Measurements from ENCODE around the gene XYLT1.

The XYLT1 gene

DNA sequence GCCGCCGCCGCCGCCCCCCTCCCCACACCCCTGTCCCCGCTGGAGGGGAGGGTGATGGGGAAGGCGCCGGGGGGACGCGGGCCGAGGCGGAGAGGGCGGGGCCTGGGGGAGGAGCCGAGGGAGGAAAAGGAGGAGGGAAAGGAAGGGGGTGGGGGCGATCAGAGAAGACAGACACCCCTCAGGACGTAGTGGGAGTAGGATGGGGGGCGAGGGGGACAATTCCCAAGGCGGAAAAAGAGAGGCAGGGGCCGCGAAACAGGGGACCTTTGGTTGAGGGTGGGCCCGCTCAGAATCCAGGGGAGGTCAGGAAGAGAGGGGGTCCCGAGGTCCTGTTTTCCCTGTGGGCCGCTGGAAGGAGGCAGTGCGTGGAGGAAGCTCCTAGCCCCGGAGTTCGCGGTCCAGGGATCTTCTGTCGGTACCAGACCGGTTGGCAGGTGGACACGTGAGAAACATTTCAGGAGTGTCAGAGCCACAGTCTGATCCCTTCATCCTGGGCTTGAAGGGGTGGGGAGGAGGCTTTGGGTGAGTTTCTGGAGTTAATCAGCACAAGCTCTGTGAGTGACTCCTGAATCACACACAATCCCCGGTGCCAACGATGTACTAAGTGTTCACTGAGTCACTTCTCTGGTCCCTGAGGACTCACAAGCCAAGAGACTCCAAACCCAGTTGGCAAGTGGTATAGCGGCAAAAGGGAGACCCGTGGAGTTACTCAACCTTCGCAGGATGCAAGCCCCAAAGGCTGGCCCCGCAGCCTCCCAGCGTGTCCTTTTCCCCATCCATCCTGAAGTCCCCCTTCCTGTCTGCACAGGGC lies at the start of gene XYLT1:
Gene XYLT1 (minus strand): TSS at position 53 of the 811 bp plus-strand sequence. CDS start 164 bp downstream, outside the sequence.
- TF ChIP-seq CTCF (IDR thresholded peaks at IDR 0.05; ENCODE audit: insufficient read depth, low read depth, low read length, missing control alignments) = no peak
- peak within 1 kb of the TSS; percentile 67 for H3K4me3 ChIP-seq (ENCODE audit: low read depth, low read length)
- DNase-seq (ENCODE audit: low read depth) = no peak

DNA sequence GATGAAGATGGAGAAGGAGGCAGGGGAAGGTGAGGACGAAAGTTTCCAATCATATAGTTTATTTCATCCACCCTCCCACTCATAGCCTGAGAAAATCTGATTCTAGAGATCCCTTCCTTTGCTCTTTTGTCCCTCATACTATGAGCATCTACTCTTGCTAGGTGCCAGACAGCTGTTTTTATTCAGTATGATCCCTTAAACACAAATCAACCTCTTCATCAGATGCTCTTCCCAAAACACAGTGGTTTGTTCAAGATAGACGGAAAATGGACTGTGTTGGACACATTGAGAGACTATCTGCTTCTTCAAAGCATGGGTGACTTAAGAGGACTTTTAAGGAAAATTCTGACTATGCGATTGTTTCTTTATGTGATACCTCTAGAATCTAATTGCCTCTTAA lies 49.4 kb upstream of the XYLT1 start:
- H3K4me3 ChIP-seq (ENCODE audit: low read depth, low read length) = no peak overlapping the region

GRCh38 chr16:17519101-17519955 lies 48.6 kb upstream of the XYLT1 start:
- no peak for TF ChIP-seq CTCF (IDR thresholded peaks at IDR 0.05; ENCODE audit: insufficient read depth, low read depth, low read length, missing control alignments)
- DNase-seq (ENCODE audit: low read depth) = no peak
- no peak overlapping the region for H3K4me3 ChIP-seq (ENCODE audit: low read depth, low read length)

More for the DNA sequence above, 49.4 kb upstream of the XYLT1 start:
- TF ChIP-seq CTCF (IDR thresholded peaks at IDR 0.05; ENCODE audit: insufficient read depth, low read depth, low read length, missing control alignments) = no peak
- no peak for DNase-seq (ENCODE audit: low read depth)

GRCh38 chr16:17518441-17518840 lies 47.7 kb upstream of the XYLT1 start:
- no peak for TF ChIP-seq CTCF (IDR thresholded peaks at IDR 0.05; ENCODE audit: insufficient read depth, low read depth, low read length, missing control alignments)
- no peak for DNase-seq (ENCODE audit: low read depth)
- no peak overlapping the region for H3K4me3 ChIP-seq (ENCODE audit: low read depth, low read length)

DNA sequence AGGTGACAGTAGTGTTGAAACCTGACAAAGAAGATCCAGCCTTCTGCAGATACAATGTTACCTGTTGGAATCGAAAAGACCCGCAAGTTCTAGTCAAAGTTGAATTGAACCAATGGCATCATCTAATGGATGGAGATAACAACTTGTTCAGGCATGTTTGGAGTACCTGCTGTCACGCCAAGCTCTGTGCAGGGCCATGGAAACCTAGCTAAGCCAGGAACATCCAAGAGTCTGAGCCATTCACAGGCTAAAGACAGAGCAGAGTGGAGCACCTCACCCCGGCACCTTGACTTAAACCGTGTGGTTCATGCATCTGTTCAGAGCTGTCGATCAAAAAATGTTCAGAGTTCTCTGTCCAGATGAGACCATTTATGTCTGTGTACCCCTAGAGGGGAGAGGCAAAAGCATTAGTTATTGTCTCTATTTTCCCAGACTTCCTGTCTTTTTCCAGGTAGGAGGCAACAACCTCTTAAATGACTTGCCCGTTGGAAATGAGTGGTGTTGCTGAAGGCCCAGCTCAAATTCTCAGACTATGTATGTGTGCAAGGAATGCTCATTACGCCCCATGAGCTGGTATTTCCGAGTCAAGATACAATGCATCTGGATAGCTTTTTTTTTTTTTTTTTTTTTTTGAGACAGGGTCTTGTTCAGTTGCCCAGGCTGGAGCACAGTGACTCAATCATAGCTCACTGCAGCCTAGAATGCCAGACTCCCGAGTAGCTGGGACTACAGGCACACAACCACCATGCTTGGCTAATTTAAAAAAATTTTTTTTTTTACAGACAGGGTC lies 44.9 kb upstream of the XYLT1 start:
- no peak for DNase-seq (ENCODE audit: low read depth)
- no peak for TF ChIP-seq CTCF (IDR thresholded peaks at IDR 0.05; ENCODE audit: insufficient read depth, low read depth, low read length, missing control alignments)
- no peak overlapping the region for H3K4me3 ChIP-seq (ENCODE audit: low read depth, low read length)

DNA sequence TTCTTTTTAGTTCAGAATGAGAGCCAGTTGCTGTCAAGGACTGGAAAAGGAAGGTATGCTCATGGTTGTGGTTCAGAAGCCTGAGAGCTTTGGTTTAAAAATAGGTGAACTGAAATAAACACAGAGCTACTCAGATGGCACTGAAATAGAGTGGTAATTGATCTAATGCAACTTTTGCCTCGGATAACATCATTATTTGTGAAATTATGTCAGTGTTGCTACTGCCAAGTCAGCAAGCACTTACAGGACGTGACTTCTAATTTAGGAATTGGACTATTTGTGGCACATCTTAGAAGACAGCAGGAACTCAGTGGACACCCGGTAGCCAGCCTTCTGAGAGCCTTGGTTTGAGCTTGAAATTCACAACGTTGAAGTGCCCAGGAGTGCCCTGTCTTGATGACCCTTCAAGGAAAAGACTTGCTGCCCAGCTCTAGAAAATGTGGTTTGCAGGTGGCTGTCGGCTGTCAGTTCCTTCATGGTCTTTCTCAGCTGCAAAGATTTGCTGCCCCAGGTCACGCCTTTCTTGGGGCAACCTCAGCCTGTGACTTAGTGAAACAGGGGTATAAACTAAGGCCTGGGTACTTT lies 42.0 kb upstream of the XYLT1 start:
- no peak overlapping the region for H3K4me3 ChIP-seq (ENCODE audit: low read depth, low read length)
- DNase-seq (ENCODE audit: low read depth) = no peak
- no peak for TF ChIP-seq CTCF (IDR thresholded peaks at IDR 0.05; ENCODE audit: insufficient read depth, low read depth, low read length, missing control alignments)

Measured in GM12865 (cell line).